Activated naive CD8-positive, alpha-beta T cell treated with anti-CD3 and anti-CD28 coated beads, Interleukin-2, amount 10 ng/mL, durations not matched to agents 7 days and 5 days (primary cell): ENCODE data around the gene AHDC1. TPM values are rescaled to one million over a fixed set of nuclear protein-coding genes. Genes with fewer than 3 reads are reported as not detected.

ENCODE experiments used
- ATAC-seq: fragments of 150-1000 bp; cut with Tn5 transposase; one replicate; pipeline ENCODE4 v1.10.0; 2021; ENCODE audit warnings: low read depth, moderate library complexity
- POLR2A ChIA-PET: fragments of 350-600 bp; sonication (Branson Sonifier 250); formaldehyde crosslinking; loops from one replicate; lab custom pipeline; 2021; ENCODE audit warnings: antibody characterized with exemption; lab: Charles Lee
- DNase-seq: peaks from one replicate; pipeline ENCODE4 v3.0.0; 2021
- H3K27ac Mint-ChIP-seq: one replicate; pipeline ENCODE4 v1.8.0; 2022; ENCODE audit warnings: mild to moderate bottlenecking, mixed read lengths
- H3K27me3 Mint-ChIP-seq: one replicate; pipeline ENCODE4 v1.8.0; 2022; ENCODE audit warnings: mild to moderate bottlenecking, moderate library complexity, mixed read lengths
- H3K36me3 Mint-ChIP-seq: one replicate; pipeline ENCODE4 v1.8.0; 2021; ENCODE audit warnings: mild to moderate bottlenecking, mixed read lengths
- H3K4me1 Mint-ChIP-seq: one replicate; pipeline ENCODE4 v1.8.0; 2021; ENCODE audit warnings: mixed read lengths
- H3K4me3 Mint-ChIP-seq: one replicate; pipeline ENCODE4 v1.8.0; 2022; ENCODE audit warnings: mild to moderate bottlenecking, moderate library complexity, mixed read lengths
- H3K9me3 Mint-ChIP-seq: one replicate; pipeline ENCODE4 v1.8.0; 2021; ENCODE audit warnings: mixed read lengths
- total RNA-seq, 2 experiments: library from RNA; stranded (reverse); gene quantifications; one replicate each; pipeline ENCODE4 v1.2.3, GENCODE V29; 2021

AHDC1 gene
- total RNA-seq, 2 experiments from 2014 or later = 21.6 to 22.2 TPM

GRCh38 chr1:27535386-27535785 is 68.6 kb downstream of the AHDC1 start:
- no peak for ATAC-seq
- Mint-ChIP-seq H3K27ac (no peak overlapping the region), H3K4me1 (peaks cover 20% of the 10 kb centered on the region), H3K27me3 (no peaks in the 10 kb centered on the region), H3K36me3 (peaks cover 12% of the 10 kb centered on the region), H3K9me3 (no peaks in the 10 kb centered on the region), H3K4me3 (no peak overlapping the region)
- no peak for DNase-seq
- POLR2A ChIA-PET = no interaction called here

- no peak for DNase-seq
- no peaks in the 10 kb centered on the region for H3K9me3 Mint-ChIP-seq
- peaks cover 13% of the 10 kb centered on the region for H3K36me3 Mint-ChIP-seq
- no peaks in the 10 kb centered on the region for H3K27me3 Mint-ChIP-seq
- H3K4me1 Mint-ChIP-seq = peaks cover 30% of the 10 kb centered on the region
- POLR2A ChIA-PET = no interaction called here
- no peak for ATAC-seq
- peak overlapping the region; percentile 26 for H3K4me3 Mint-ChIP-seq
- H3K27ac Mint-ChIP-seq = peak overlapping the region; percentile 68
These were observed 71.8 kb downstream of the AHDC1 start for GRCh38 chr1:27531959-27532685.

GRCh38 chr1:27530192-27530591 is 73.8 kb downstream of the AHDC1 start:
- H3K27ac Mint-ChIP-seq = peak overlapping the region; percentile 10

DNA sequence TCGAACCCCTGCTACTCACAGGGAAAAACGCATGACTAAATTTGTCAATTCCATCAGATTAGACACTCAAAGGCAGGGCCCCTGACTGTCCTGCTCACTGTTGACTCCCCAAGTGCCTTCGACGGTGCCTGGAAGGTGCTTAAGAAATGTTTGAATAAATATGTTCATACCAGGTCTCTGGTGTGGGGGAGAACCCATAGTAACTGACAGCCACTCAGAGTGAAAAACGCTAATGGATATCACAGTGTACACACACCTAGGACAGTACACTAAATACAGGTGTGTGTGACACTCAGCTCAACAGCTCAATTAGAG is 74.3 kb downstream of the AHDC1 start:
- peaks cover 48% of the 10 kb centered on the region for H3K4me1 Mint-ChIP-seq
- peaks cover 18% of the 10 kb centered on the region for H3K36me3 Mint-ChIP-seq
- H3K27me3 Mint-ChIP-seq = no peaks in the 10 kb centered on the region
- ATAC-seq (no peak), DNase-seq (no peak)
- no peaks in the 10 kb centered on the region for H3K9me3 Mint-ChIP-seq
- no peak overlapping the region for H3K4me3 Mint-ChIP-seq
- POLR2A ChIA-PET = no interaction called here
- no peak overlapping the region for H3K27ac Mint-ChIP-seq

More at GRCh38 chr1:27530192-27530591, 73.8 kb downstream of the AHDC1 start:
- ATAC-seq (no peak), DNase-seq (no peak)
- no peaks in the 10 kb centered on the region for H3K9me3 Mint-ChIP-seq
- no peaks in the 10 kb centered on the region for H3K27me3 Mint-ChIP-seq
- H3K4me3 Mint-ChIP-seq = no peak overlapping the region
- peaks cover 44% of the 10 kb centered on the region for H3K4me1 Mint-ChIP-seq
- peaks cover 18% of the 10 kb centered on the region for H3K36me3 Mint-ChIP-seq
- POLR2A ChIA-PET = no interaction called here

- Mint-ChIP-seq H3K36me3 (peaks cover 18% of the 10 kb centered on the region), H3K4me1 (peaks cover 54% of the 10 kb centered on the region), H3K27ac (no peak overlapping the region), H3K27me3 (no peaks in the 10 kb centered on the region), H3K4me3 (peak overlapping the region; percentile 69), H3K9me3 (no peaks in the 10 kb centered on the region)
- POLR2A ChIA-PET = no interaction called here
- DNase-seq (no peak), ATAC-seq (no peak)
These were observed 74.9 kb downstream of the AHDC1 start for GRCh38 chr1:27528818-27529703.

DNA sequence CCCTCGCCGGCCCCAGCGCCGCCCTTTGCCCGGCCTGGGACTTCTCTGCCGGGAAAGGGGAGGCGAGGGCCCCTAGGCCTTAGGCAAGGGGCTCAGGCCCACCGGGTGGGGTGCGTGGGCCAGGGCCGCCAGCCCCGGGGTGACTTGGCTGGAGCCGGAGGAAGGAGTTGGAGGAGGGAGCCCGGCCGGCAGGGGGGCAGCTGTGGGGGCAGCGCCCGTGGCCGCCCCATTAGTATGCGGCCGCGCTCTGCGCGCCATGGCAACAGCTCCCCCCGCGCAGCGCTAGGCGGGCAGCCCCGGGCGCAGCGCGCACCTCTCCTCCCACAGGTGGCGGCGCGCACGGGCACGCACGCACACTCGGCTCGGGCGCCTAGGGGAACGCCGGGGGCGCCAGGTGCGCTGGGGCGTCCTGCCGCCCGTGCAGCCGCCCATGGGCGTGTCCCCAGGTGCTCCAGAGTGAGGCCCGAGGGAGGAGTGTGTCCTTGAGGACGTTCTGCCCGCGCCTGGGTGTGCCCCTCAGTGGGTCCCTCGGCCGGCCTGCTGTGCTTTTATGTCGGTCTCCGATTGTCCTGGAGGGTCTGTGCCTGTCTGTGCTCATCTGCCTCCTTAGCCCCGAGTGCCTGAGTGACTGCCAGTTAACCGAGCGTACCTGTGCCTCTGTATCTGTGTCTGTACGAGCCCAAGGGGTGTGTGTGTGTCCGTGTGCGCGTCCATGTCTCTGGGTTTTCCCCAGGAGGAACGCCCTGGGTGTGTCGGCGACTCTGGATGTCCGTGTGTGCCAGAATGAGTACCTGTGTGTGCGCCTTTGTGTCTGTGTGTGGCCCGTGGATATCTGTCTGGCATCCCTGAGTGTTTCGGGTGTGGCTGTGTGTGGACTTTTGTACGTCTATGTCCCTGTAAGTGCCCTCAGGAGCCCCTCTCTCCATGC is 75.8 kb downstream of the AHDC1 start:
- ATAC-seq (peak; percentile 26), DNase-seq (peak; percentile 69)
- H3K4me3 Mint-ChIP-seq = peak overlapping the region; percentile 69
- H3K27me3 Mint-ChIP-seq = no peaks in the 10 kb centered on the region
- peaks cover 12% of the 10 kb centered on the region for H3K36me3 Mint-ChIP-seq
- POLR2A ChIA-PET = interaction anchor here (1.8 kb wide), 1 partner anchor 39 kb away, joined by 9 read pairs; the partner anchor contains the start of gene WASF2
- no peaks in the 10 kb centered on the region for H3K9me3 Mint-ChIP-seq
- H3K4me1 Mint-ChIP-seq = peaks cover 59% of the 10 kb centered on the region
- no peak overlapping the region for H3K27ac Mint-ChIP-seq

GRCh38 chr1:27527223-27527889 is 76.6 kb downstream of the AHDC1 start:
- H3K27ac Mint-ChIP-seq = peak overlapping the region; percentile 98
- ATAC-seq (no peak), DNase-seq (peak; percentile 47)
- H3K27me3 Mint-ChIP-seq = no peaks in the 10 kb centered on the region
- H3K36me3 Mint-ChIP-seq = peaks cover 8% of the 10 kb centered on the region
- peak overlapping the region; percentile 94 for H3K4me3 Mint-ChIP-seq
- H3K4me1 Mint-ChIP-seq = peaks cover 58% of the 10 kb centered on the region
- POLR2A ChIA-PET = interaction anchor here (0.6 to 1.8 kb wide), 4 partner anchors 29 to 358 kb away, joined by 3 to 9 read pairs (median 4); partner anchors contain the start of gene WASF2
- H3K9me3 Mint-ChIP-seq = no peaks in the 10 kb centered on the region

- Mint-ChIP-seq H3K4me1 (peaks cover 58% of the 10 kb centered on the region), H3K27ac (peak overlapping the region; percentile 98), H3K9me3 (no peaks in the 10 kb centered on the region), H3K36me3 (peaks cover 8% of the 10 kb centered on the region), H3K4me3 (peak overlapping the region; percentile 94), H3K27me3 (no peaks in the 10 kb centered on the region)
- DNase-seq = no peak
- no peak for ATAC-seq
- POLR2A ChIA-PET = interaction anchor here (0.6 to 6.9 kb wide), 8 partner anchors 29 to 357 kb away, joined by 3 to 60 read pairs (median 4); partner anchors contain the start of gene WASF2
These were observed 77.2 kb downstream of the AHDC1 start for GRCh38 chr1:27526569-27527222.

GRCh38 chr1:27525296-27526272 is 78.4 kb downstream of the AHDC1 start:
- POLR2A ChIA-PET = interaction anchor here (0.6 to 6.9 kb wide), 7 partner anchors 29 to 1138 kb away, joined by 3 to 60 read pairs (median 4); partner anchors contain the start of gene WASF2
- peak; percentile 59 for ATAC-seq
- Mint-ChIP-seq H3K27me3 (no peaks in the 10 kb centered on the region), H3K36me3 (peaks cover 8% of the 10 kb centered on the region), H3K27ac (peak overlapping the region; percentile 98), H3K4me1 (peaks cover 63% of the 10 kb centered on the region), H3K9me3 (no peaks in the 10 kb centered on the region), H3K4me3 (peak overlapping the region; percentile 94)
- peak; percentile 78 for DNase-seq

DNA sequence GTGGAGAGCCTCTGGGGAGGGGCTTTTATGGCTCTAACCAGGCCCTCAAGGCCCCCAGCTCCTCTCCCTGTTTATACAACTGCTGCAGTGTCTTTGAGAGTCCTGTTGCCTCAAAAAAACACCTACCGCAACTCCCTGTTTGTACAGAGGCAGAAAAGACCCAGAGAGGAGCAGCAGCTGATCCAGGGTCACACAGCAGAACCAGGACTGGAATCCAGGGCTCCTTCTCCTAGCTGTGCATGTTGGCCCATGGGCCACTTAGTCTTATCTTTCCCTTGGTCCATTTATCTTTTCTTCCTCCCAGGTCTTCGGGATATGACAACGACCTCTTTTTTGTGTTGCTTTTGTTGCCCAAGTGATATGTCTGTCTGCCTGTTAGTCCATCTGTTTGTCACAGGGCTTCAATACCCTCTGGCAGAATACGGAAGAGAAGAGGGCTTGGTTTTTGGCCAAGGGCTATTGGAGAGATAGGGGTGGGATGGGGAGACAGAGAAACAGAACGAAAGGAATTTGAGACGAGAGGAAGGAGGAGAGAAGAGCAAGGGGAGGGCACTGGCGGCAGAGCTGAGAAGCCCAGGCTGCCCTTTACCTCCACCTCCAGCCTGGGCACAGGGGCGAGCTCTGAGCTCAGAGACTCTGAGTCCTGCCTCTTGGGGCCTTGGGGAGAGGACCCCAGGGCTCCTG is 80.5 kb downstream of the AHDC1 start:
- H3K4me3 Mint-ChIP-seq = peak overlapping the region; percentile 91

More for the DNA sequence above, 80.5 kb downstream of the AHDC1 start:
- POLR2A ChIA-PET = interaction anchor here (0.8 to 6.9 kb wide), 14 partner anchors 33 to 181 kb away, joined by 3 to 60 read pairs (median 6); partner anchors contain the start of genes AHDC1, SYTL1 and WASF2
- ATAC-seq (no peak), DNase-seq (no peak)
- Mint-ChIP-seq H3K9me3 (no peaks in the 10 kb centered on the region), H3K36me3 (peaks cover 5% of the 10 kb centered on the region), H3K4me1 (peaks cover 66% of the 10 kb centered on the region), H3K27me3 (no peaks in the 10 kb centered on the region), H3K27ac (peak overlapping the region; percentile 98)
